Islet precursor cell (in vitro differentiated cells): ENCODE data around the gene SH3BP5.
A peak's percentile ranks its signal among the peaks of the same experiment; 100 is the strongest.
"Not testable (repeated sequence)": the region's sequence is repeated elsewhere in the genome, so short reads cannot be mapped to it uniquely, and the experiment has no call there.

Source experiments
- DNase-seq: peaks from one replicate; pipeline ENCODE4 v3.0.0-alpha.2; 2018

SH3BP5 gene, protein sequence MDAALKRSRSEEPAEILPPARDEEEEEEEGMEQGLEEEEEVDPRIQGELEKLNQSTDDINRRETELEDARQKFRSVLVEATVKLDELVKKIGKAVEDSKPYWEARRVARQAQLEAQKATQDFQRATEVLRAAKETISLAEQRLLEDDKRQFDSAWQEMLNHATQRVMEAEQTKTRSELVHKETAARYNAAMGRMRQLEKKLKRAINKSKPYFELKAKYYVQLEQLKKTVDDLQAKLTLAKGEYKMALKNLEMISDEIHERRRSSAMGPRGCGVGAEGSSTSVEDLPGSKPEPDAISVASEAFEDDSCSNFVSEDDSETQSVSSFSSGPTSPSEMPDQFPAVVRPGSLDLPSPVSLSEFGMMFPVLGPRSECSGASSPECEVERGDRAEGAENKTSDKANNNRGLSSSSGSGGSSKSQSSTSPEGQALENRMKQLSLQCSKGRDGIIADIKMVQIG

DNA sequence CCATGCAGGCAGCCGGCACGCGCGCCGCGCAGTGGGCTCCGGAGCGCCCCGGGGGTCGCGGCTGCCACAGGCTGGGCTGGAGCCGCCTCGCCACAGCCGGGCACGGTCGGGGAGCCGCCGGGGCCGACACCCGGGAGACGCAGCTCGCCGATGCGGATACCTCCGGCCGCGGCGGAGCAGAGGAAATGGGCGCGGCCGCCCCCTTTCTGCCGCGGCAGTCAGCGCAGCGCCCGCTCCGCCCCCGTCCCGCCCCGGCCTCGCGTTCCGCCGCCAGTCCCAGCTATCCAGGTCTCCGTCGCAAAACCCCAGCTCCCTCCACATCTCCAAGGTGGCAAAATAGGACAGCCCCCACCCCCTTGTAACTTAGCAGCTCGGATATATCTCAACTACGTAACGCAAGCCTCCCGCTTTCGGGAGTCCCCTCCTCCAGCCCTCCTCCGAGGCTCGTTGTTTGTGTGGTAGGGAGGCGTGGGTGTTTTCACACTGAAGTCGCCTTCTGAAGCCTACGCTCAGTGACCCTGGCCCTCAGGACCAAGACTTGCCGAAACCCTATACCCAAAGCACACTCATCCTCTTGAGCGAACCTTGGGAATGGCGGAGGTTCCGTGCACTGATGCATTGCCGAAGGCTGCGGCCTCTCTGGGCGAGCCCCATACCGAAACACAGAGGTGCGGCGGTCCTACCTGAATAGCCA, at the start of gene SH3BP5:
Gene SH3BP5, minus strand, starts transcription at position 182 of the 694 bp plus-strand sequence. Its CDS starts 178 bp downstream, at position 4.
- peak; percentile 88 for DNase-seq

DNA sequence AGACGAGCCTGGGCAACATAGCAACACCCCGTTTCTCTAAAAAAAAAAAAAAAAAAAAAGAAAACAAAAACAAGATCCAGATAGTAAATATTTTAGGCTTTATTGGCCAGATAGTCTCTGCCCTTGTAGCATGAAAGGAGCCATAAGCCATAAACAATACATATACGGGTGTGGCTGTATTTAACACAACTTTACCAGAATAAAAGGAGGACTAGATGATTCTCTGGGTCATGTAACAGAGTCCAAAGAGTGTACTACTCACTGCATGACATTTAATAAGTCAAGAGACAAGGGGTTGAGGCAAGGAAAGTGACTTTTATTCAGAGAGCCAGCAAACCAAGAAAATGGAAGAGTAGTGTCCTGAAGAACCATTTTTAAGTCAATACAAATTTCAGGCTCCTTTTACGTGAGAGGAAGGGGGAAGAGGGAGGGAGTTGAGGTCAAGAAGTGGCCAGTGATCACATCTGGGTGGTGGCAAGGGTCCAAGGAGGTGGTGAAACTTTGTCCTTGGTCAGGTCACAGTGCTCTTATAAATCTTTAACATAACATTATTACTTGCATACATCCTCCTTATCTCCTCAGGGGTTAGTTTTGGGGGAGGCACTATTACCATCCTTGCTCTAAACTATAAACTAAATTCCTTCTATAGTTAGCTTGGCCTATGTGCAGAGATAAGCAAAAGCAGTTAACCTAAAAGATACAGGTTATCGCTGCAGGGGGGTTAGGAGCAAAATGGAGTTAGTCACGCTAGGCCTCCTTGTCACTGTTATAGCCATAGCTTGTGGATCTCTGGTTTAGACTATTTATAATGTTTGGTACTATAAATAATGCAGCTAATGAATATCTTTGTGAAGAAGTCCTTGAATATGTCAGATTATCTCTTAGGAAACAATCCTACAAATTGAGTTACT, 48.8 kb upstream of the SH3BP5 start:
- DNase-seq = no peak

DNA sequence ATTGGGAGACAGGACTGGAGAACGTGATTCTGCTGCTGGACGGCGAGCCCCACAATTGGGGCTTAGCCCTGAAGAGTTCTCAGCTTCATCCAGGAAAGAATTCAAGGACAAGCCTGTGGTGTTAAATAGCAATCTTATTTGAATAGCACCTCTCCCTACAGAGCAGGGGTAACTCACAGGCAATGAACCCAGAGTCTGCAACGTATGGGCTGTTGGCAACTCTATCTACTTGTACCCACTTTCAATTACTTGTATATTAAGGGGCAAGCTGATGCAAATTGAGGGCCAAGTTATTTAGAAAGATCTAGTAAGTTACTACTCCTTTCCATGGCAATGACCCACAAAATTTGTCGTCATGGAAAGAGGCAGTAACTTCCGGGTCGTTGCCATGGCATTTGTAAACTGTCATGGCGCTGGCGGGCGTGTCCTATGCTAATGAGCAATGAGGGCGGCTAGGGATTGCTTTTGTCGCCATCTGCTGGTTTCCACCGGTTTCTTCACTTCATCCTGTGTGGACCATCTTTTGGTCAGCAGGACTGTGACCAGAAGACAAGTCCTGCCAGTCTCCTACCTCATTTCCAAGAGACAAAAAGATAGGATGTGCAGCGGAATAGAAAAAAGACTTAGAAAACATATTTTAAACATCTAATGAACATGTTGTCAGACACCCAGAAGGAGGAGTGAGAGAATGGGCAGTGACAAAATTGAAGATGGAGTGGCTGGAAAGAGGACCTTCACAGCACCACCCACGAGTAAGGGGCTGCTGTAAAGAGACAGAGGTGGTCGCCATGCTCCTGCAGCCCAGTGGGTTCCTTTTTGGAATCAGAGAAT, 45.8 kb upstream of the SH3BP5 start:
- peak; percentile 94 for DNase-seq

DNA sequence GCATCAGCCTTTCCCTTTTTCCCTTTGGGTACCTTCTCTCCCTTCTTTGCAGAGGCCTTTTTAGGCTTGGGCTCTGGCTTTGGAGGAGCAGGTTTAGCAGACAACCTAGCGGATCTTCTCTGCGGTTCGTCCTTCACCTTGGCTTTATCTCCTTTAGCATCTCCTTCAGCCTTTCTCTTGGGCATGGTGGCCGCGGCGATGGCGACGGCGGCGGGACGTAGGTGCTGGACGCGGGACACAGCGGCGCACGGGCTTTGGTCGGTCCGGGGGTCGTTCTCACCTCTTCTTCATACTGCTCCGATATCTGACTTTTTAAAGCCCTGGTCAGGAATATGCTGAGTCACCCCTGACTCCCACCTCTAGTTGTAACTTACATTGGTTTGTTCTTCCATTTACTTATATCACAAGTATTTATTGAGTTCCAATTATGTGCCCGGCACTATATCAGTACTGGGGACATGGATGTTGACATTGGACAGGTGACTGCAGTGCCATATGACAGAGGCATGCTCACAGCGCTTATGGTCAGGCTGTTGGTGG, 43.1 kb upstream of the SH3BP5 start:
- no peak for DNase-seq

DNA sequence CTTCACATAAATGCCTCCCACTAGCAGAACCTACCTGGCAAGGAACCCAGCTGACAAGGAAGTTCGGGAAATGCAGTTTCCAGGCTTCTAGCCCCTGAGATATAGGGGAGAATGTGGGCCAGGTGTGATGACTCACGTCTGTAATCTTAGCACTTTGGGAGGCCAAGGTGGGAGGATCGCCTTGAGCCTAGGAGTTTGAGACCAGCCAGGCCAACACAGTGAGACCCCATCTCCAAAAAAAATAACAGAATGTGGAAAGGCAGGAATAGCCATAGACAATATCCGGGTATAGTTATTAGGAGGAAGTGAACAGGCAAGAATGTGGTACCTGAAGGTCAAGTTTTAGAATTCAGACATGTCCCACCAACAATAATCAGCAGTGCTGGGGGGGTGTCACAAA, 40.5 kb upstream of the SH3BP5 start:
- no peak for DNase-seq

DNA sequence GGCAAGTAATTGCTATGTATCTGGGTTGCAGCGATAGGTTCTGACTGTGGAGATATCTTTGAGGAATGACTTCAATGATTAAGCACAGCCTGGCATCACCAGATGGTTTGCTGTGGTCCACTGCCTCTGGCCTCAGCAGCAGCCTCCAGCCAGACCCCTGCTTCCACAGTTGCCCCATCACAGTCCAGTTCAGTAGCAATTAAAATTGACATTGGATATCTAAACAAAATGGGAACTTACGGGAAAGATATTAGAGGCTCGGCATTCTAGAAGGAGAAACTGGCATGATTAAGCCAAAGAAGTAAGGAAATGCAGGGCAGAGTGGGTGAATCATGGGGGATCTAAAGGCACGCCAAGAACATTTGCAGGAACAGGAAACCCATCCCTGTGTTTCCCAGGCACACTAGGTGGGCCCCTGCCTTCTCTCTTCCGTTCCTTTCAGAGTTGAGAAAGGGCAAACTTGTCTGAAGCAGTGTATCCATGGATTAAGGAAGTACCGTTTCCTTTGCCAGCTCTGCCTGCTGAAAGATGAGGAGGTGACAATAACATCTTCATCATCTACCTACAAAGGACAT, 36.3 kb upstream of the SH3BP5 start:
- no peak for DNase-seq

DNA sequence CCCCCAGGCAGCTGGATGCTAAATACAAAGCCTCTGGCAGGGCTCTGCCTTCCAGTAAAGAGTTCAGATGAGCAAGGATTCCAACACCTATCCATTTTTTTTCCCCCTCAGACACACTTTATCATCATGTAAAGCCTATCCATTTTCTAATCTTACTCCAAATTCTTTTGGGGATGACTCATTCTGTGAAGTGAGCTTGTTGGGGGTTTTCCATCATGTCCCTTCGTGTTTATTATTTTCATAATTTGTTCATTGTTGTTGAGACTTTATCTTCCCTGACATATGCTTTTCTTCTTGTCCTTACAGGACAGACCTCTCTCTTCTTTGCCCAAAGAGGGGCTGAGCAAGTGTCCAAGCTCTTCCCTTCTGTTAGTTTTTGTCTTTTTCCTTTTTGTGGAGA, 34.7 kb upstream of the SH3BP5 start:
- DNase-seq = no peak

DNA sequence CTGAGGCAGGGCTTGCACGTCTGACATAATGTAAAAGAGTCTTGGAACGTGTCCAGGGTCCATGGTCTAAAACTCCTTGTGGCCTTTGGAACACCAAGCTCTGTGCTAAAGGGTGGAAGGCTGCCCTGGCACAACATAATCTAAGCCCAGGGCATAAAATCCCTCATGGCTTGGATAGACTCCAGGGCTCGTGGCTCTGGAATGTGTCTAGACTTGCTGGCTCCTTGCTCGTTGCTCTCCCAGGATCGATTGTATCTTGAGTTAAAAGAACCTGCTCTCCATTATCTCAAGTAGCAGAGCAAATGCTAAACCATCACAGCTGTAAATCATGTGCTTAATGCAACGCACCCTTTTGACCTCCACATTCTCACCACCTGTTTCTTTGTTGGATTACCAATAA, 31.7 kb upstream of the SH3BP5 start:
- peak; percentile 81 for DNase-seq

DNA sequence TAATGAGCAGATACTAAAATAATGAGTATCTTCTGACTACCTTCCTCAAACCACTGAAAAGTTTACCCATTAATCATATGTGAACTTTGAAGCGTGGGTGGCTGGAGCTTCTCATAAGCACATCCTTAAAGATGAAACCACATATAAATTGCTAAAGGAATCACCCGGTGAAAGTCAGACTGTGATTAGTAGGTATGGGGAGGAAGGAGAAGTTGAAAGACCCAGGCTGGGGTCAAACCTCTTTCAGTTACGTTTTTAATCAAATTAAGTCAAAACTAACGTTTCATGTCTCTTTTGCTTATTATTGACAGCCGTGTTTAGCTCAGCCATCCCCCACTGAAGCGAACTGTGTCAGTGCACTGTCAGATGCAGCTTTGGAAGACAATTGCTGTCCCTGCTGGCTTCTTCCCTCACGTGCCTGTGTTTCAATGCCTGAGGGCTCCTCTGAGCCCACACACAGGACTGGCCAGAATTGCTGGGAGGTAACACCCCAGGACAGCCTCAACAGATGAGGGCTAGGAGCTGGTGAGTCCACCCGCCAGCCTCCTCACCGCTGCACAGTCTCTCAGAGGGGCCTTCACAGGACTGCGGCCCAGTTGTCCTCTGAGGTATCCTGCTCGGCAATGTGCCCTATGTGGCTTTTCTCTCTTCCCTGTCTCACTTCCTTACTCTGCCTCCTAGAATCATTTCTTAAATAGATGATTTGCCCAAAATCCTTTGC, 29.3 kb upstream of the SH3BP5 start:
- DNase-seq = peak; percentile 89

DNA sequence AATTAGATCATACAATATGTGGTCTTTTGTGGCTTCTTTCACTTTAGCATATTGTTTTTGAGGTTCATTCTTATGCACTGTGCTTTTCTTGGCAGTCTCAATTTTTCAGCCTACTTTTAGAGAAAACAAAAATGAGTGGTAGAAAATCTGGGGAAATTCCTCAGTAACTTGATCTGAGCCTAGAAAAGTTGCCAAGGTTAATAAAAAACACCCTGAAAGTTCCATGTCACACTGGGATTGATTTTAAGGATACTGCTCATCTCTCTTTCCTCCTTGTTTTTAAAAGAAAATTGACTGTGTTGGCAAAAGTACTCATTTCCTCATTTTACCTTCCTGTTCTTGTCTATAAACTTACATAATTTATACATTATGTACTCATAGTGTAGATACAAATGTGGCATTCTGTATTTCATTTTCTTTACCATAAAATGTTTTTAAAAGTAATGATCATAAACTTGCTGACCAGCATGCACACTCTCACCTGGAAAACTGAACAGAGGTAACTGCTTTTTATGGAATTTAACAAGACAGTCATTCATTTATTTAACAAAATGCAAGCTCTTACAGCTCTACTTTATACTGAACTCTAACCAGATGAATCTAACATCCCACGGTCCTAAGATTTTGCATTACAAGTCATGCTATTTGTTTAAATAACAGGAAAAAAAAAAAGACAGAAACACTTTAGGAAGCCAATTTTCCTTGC, 28.6 kb upstream of the SH3BP5 start:
- no peak for DNase-seq

DNA sequence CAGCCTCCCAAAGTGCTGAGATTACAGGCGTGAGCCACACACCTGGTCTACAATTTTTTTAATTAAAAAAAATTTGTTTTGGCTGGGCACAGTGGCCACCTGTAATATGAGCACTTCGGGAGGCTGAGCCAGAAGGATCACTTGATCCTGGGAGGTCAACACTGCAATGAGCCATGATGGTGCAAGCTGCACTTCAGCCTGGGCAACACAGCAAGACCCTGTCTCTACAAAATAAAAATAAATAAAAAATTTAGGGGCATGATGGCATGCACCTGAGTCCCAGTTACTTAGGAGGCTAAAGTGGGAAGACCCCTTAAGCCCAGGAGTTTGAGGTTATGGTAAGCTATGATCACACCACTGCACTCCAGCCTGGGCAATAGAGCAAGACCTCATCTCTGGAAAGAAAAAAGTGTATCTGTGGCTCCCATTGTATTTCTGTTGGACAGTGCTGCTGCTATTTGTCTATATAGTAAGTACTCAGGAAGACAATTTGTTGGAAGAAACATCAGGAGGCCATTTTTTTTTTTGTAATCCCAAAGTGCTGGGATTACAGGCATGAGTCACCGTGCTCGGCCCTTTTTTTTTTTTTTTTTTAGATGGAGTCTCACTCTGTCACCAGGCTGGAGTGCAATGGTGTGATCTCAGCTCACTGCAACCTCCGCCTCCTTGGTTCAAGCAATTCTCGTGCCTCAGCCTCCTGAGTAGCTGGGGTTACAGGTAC, 27.5 kb upstream of the SH3BP5 start:
- no peak for DNase-seq

DNA sequence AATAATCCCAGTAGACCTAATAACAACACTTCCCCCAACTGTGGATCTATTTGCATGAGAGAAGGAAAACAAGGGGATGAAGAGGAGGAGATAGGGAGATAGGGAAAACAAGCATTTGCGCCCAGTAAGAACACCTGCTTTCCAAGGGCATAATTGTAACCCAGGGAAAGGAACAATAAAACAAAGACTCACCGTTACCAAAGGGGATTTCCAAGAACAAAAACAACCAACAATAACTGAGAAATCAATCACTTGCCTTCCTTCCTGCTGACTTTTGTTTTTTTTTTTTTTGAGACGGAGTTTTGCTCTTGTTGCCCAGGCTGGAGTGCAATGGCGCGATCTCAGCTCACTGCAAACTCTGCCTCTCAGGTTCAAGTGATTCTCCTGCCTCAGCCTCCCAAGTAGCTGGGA, 24.3 kb upstream of the SH3BP5 start:
- DNase-seq = not testable (repeated sequence)

DNA sequence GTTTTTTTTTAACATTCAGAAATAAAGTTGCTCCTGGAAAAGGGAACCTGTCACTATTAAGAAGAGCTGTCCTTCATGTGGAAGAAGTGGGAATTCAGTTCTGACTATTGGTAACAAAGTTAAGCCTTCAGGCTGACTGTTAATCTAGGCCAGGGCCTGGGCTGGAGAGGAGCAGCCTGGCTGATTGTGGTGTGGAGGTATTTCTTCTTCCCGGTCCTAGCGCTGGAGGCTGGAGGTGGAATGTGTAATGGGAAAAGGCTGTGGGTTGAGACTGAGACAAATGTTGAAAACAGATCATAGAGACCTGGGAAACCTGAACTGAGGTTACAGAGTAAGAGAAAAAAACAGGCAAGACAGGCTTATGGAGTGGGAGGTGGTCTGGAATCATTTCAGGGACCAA, 23.8 kb upstream of the SH3BP5 start:
- peak; percentile 90 for DNase-seq

DNA sequence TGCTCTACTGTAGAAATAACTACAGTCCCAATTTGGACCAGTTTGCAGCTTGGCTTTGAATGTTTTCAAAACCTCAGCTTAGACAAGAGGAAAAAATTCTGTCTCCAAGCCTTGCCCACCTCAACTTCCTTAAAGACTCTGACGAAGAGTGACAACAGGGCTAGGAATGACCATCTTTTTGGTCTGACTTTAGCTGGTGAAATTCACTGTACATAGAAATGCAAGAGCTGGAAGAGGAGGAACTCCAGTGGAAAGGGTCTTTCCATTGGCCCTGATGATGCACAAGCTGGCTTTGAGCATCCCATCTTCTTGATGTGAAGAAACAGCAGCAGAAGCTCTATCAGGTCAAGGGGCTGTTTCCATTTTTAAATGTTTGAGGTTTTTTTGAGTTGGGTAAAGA, 22.7 kb upstream of the SH3BP5 start:
- no peak for DNase-seq

DNA sequence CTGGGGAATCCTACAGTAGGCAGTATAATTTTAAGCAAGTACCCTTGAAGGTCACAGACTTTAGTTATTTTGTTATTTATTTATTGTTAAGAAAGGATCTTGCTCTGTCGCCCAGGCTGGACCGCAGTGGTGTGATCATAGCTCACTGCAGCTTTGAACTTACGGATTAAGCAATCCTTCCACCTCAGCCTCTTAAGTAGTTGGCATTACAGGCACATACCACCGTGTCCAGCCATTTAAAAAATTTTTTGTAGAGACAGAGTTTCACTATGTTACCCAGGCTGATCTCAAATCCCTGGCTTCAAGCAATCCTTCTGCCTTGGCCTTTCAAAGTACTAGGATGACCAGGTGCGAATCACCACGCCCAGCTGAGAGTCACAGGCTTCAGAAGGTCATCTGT, 22.1 kb upstream of the SH3BP5 start:
- DNase-seq = no peak

DNA sequence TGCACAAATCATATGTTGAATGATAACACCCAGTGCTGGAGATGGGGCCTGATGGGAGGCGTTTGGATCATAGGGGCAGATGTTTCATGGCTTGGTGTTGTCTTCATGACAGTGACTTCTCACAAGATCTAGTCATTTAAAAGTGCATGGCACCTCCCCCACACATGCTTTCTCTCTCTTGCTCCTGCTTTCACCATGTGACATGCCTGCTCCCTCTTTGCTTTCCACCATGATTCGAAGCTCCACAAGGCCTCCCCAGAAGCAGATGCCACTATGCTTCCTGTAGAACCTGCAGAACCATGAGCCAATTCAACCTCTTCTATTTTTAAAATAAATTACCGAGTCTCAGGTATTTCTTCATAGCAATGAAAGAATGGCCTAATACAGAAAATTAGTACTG, 17.8 kb upstream of the SH3BP5 start:
- no peak for DNase-seq

DNA sequence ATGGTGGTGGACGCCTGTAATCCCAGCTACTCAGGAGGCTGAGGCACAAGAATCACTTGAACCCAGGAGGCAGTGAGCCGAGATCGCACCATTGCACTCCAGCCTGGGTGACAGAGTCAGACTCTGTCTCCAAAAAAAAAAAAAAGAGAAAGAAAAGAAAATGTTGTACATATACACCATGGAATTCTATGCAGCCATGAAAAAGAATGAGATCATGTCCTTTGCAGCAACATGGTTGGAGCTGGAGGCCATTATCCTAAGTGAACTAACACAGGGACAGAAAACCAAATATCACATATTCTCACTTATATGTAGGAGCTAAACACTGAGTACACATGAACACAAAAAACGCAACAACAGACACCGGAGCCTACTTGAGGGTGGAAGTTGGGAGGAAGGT, 17.1 kb upstream of the SH3BP5 start:
- not testable (repeated sequence) for DNase-seq

DNA sequence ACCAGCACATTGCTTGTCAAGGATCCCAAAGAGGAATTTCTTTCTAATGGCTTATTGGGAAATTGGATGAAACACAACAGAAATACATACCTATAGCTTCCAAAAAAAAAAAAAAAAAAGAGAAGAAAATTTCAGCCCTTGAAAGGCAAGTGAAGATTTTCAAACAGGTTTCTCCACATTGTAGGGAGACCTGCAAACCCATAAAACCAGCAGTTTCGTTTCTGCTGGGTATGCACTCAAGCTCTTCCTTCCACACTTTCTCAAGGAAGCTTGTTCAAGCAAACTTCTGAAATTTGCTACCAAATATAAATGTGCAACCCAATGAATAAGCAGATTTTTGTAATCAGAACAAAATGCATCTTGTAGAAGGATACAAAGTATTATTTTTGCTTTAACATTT, 15.9 kb upstream of the SH3BP5 start:
- no peak for DNase-seq

DNA sequence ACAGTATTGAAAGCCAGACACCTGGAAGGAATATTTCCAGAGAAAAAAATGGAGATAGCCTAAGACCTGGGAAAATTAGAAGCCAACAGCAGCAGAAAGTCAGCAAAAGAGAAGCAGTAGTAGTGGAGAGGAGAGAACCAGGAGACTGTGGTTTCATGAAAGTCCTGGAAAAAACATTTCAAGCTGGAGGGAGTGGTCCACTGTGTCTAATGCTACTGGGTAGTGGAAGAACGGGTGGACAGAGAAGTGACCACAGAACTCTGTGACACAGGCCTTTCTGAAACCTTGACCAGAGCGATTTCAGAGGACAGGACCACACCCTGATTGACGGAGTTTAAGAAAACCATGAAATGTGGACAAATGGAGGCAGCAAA, 15.3 kb upstream of the SH3BP5 start:
- no peak for DNase-seq
